ENCODE results near the gene EHMT1. TPM values are rescaled to one million over a fixed set of nuclear protein-coding genes. Genes with fewer than 3 reads are reported as not detected.
"Not testable (repeated sequence)": the region's sequence is repeated elsewhere in the genome, so short reads cannot be mapped to it uniquely, and the experiment has no call there.

The EHMT1 gene
- total RNA-seq, 6 experiments from 2014 or later, result 26.8 to 51.9 (median 36.7) TPM

GRCh38 chr9:137734181-137734580, 115.4 kb downstream of the EHMT1 start:
- WGBS (ENCODE audit: insufficient coverage, low coverage, low lambda C conversion rate, missing lambda C conversion rate), result 85% methylated on average over 2 of the region's 2 CpGs
- H3K27ac ChIP-seq, result no peak overlapping the region
- intact Hi-C loops (cut with DNase I), result no loop called here
- DNase-seq (no peak), ATAC-seq (no peak)
- no peaks in the 10 kb centered on the region for H3K9me3 ChIP-seq
- no peaks in the 10 kb centered on the region for H3K27me3 ChIP-seq
- H3K36me3 ChIP-seq, result peaks cover 0 to 18% (median 0%) of the 10 kb centered on the region in 4 donors
- TF ChIP-seq POLR2A (IDR thresholded peaks at IDR 0.05) (no peak), CTCF (IDR thresholded peaks at IDR 0.05) (no peak)
- peaks cover 0 to 3% (median 0%) of the 10 kb centered on the region in 4 donors for H3K4me1 ChIP-seq
- no peak overlapping the region for H3K4me3 ChIP-seq

GRCh38 chr9:137738182-137738696, 119.4 kb downstream of the EHMT1 start:
- WGBS (ENCODE audit: insufficient coverage, low coverage, low lambda C conversion rate, missing lambda C conversion rate), result 89% methylated on average over 5 of the region's 14 CpGs
- H3K36me3 ChIP-seq; H3K4me1 ChIP-seq; intact Hi-C loops (cut with DNase I); H3K27ac ChIP-seq; H3K9me3 ChIP-seq; H3K4me3 ChIP-seq; ATAC-seq; H3K27me3 ChIP-seq; DNase-seq: not testable (repeated sequence)

- WGBS (ENCODE audit: insufficient coverage, low coverage, low lambda C conversion rate, missing lambda C conversion rate), result 85% methylated on average over 3 of the region's 11 CpGs
- H3K9me3 ChIP-seq, result no peaks in the 10 kb centered on the region
- peaks cover 0 to 5% (median 2%) of the 10 kb centered on the region in 4 donors for H3K36me3 ChIP-seq
- DNase-seq (no peak), ATAC-seq (no peak)
- TF ChIP-seq CTCF (IDR thresholded peaks at IDR 0.05), result no peak
- TF ChIP-seq POLR2A (IDR thresholded peaks at IDR 0.05), result no peak
- intact Hi-C loops (cut with DNase I), result no loop called here
- no peaks in the 10 kb centered on the region for H3K27me3 ChIP-seq
- no peak overlapping the region for H3K4me3 ChIP-seq
- H3K4me1 ChIP-seq, result no peaks in the 10 kb centered on the region
- H3K27ac ChIP-seq, result no peak overlapping the region
These were observed 119.9 kb downstream of the EHMT1 start for GRCh38 chr9:137738703-137739102.

GRCh38 chr9:137739371-137740309, 120.8 kb downstream of the EHMT1 start:
- ATAC-seq, result peak in 1 of 4 donors; percentile 10

More at GRCh38 chr9:137739371-137740309, 120.8 kb downstream of the EHMT1 start:
- Histone ChIP-seq H3K4me3 (no peak overlapping the region), H3K27ac (no peak overlapping the region), H3K9me3 (no peaks in the 10 kb centered on the region), H3K27me3 (no peaks in the 10 kb centered on the region), H3K4me1 (peaks cover 0 to 6% (median 0%) of the 10 kb centered on the region in 4 donors), H3K36me3 (peaks cover 0 to 11% (median 7%) of the 10 kb centered on the region in 4 donors)
- no peak for DNase-seq
- intact Hi-C loops (cut with DNase I), result no loop called here
- TF ChIP-seq POLR2A (IDR thresholded peaks at IDR 0.05), result no peak
- no peak for TF ChIP-seq CTCF (IDR thresholded peaks at IDR 0.05)
- WGBS (ENCODE audit: insufficient coverage, low coverage, low lambda C conversion rate, missing lambda C conversion rate), result 88% methylated on average over 7 of the region's 12 CpGs

Measured in right lobe of liver (tissue), 6 donors.